Pancreas (tissue), 10 donors: ENCODE results near the gene AASS. TPM values are rescaled to one million over a fixed set of nuclear protein-coding genes. Genes with fewer than 3 reads are reported as not detected.

Experiments used
- ATAC-seq, 4 donors: fragments of 200-7000 bp; cut with Tn5 transposase; one replicate each; pipeline versions ENCODE4 v1.8.0 to v1.9.1; 2020; ENCODE audit warnings: mild to moderate bottlenecking in 4 of 4, moderate library complexity in 4 of 4
- DNase-seq, 6 donors: peaks; one replicate each; pipeline ENCODE4 v3.0.0-alpha.2; 2020
- FAIRE-seq: peaks from 2 replicates; lab custom pipeline; 2012; peaks lifted over from hg19 to GRCh38; lab: Jason Lieb, UNC
- H3K27ac ChIP-seq, 4 donors: fragments of 200-600 bp; sonication (generic); 1 replicate in 3 of 4; 2 replicates in 1 of 4; pipeline versions ENCODE4 v1.5.0 to v1.8.0; 2020
- H3K27me3 ChIP-seq, 4 donors: fragments of 200-600 bp; one replicate each; pipeline ENCODE4 v1.8.0; 2021
- H3K36me3 ChIP-seq, 3 donors: fragments of 200-600 bp; sonication (generic) in 1 of 3; one replicate each; pipeline versions ENCODE4 v1.5.0 to v1.8.0; 2020 to 2021
- H3K4me1 ChIP-seq, 3 donors: fragments of 200-600 bp; one replicate each; pipeline ENCODE4 v1.8.0; 2021
- H3K4me3 ChIP-seq, 4 donors: fragments of 200-600 bp; sonication (generic) in 2 of 4; one replicate each; pipeline versions ENCODE4 v1.5.0 to v1.8.0; 2020 to 2021
- H3K9me3 ChIP-seq, 4 donors: fragments of 200-600 bp; one replicate each; pipeline ENCODE4 v1.8.0; 2021
- WGBS, 2 donors: extraction: QIAGEN DNeasy Blood & Tissue Kit; methylation state at CpG; one replicate each; pipeline ENCODE4 v1.1.7; 2013; 5-methylcytosine and 5-hydroxymethylcytosine counted together
- intact Hi-C, 3 donors: fragments of 100-400 bp; cut with DNase I; formaldehyde crosslinking; loops; one replicate each; pipeline versions ENCODE4 v1.11.1 to v1.14.2; 2022
- polyA plus RNA-seq, 2 donors: library from polyadenylated mRNA; stranded (reverse); fragments of 200-250 nt; gene quantifications; one replicate each; pipeline ENCODE4 v1.2.3, GENCODE V29; 2013
- total RNA-seq, 6 donors: library from RNA; stranded (reverse); fragmentation: NEBNext Ultra II Directional in 4 of 6; extraction: Animal tissue kit (Norgen Biotek cat#: 25700) in 4 of 6; gene quantifications; one replicate each; pipeline versions ENCODE4 v1.2.1 to v1.2.4, GENCODE V29; 2021 to 2023
- TF ChIP-seq, protein P1 (sequence below), 4 donors: fragments of 200-600 bp; sonication (generic) in 3 of 4; IDR thresholded peaks; one replicate each; pipeline versions ENCODE4 v1.5.0 to v1.8.0; 2021; ENCODE audit warnings: antibody characterized with exemption in 4 of 4
- donor health status: healthy with polysubstance abuse.
- donor health status: DM: no; HTN: no; CAD: no; lungs with moderate emphysema.
- donor health status: DM: no; HTN: no; CAD: no.
- donor health status: control.
- donor health status: control.
- donor health status: Bipolar disorder and iron deficiency.
- donor health status: DM: yes; HTN: yes; CAD: no.
- donor health status: DM: no; HTN: no; CAD: no.
- donor health status: DM: no; HTN: no; CAD: no.
- donor health status: DM: yes; HTN: yes; CAD: no.

AASS gene
- total and polyA plus RNA-seq, 8 donors = 5.9 to 16.9 (median 11.2) TPM

DNA sequence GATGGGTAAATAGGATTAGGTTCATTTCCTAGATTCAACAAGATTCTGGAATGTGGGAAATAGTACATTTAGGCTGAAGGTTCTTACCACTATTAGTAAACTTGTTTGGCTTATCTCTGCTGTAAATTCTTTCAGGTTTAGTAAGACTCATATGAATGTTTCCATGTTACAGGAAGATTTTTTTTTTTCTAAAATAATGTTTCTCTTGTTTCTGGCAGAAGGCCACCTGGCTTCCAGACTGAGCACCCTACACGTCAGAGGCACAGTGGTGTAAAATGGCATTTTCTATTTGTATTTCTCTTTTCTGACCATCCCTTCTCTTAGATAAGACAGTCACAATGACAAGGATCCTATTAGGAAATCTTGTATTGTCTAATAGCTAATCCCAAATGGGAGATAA, 22.7 kb upstream of the AASS start:
- H3K27me3 ChIP-seq = no peaks in the 10 kb centered on the region
- H3K4me3 ChIP-seq = no peak overlapping the region
- intact Hi-C loops = no loop called here
- DNase-seq (no peak), FAIRE-seq (no peak), ATAC-seq (peak in 3 of 4 donors; percentile 9 to 64 (median 49))
- 23 to 27% methylated on average over 1 of the region's 1 CpG for WGBS, 2 donors
- H3K27ac ChIP-seq = no peak overlapping the region
- no peaks in the 10 kb centered on the region for H3K4me1 ChIP-seq
- no peaks in the 10 kb centered on the region for H3K9me3 ChIP-seq
- TF ChIP-seq, protein P1, sequence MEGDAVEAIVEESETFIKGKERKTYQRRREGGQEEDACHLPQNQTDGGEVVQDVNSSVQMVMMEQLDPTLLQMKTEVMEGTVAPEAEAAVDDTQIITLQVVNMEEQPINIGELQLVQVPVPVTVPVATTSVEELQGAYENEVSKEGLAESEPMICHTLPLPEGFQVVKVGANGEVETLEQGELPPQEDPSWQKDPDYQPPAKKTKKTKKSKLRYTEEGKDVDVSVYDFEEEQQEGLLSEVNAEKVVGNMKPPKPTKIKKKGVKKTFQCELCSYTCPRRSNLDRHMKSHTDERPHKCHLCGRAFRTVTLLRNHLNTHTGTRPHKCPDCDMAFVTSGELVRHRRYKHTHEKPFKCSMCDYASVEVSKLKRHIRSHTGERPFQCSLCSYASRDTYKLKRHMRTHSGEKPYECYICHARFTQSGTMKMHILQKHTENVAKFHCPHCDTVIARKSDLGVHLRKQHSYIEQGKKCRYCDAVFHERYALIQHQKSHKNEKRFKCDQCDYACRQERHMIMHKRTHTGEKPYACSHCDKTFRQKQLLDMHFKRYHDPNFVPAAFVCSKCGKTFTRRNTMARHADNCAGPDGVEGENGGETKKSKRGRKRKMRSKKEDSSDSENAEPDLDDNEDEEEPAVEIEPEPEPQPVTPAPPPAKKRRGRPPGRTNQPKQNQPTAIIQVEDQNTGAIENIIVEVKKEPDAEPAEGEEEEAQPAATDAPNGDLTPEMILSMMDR (IDR thresholded peaks at IDR 0.05) = no peak
- H3K36me3 ChIP-seq = no peaks in the 10 kb centered on the region

DNA sequence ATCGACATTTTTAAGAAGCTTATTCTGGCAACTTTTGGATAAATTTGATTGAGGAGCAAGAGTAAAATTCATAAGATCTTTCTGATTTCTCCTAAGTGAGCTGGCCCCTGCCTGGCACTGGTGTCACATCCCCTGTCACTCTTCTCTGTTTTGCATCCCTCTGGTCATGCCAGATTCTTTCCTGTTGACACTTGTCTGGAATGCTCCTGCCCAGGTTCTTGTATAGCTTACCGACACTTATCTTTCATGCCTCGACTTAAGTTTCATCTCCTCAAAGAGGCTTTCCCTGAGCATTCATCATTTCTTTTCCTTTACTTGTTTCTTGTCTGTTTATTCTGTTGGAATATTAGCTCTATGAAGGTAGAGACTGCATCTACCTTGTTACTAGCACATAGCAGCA, 22.2 kb upstream of the AASS start:
- TF ChIP-seq, protein P1 (IDR thresholded peaks at IDR 0.05) = no peak
- FAIRE-seq = no peak
- H3K9me3 ChIP-seq = no peaks in the 10 kb centered on the region
- DNase-seq = no peak
- H3K27me3 ChIP-seq = no peaks in the 10 kb centered on the region
- 64 to 66% methylated on average over 3 of the region's 3 CpGs for WGBS, 2 donors
- no peaks in the 10 kb centered on the region for H3K4me1 ChIP-seq
- H3K4me3 ChIP-seq = no peak overlapping the region
- no peak overlapping the region for H3K27ac ChIP-seq
- ATAC-seq = peak in 1 of 4 donors; percentile 27
- intact Hi-C loops = no loop called here
- H3K36me3 ChIP-seq = no peaks in the 10 kb centered on the region

DNA sequence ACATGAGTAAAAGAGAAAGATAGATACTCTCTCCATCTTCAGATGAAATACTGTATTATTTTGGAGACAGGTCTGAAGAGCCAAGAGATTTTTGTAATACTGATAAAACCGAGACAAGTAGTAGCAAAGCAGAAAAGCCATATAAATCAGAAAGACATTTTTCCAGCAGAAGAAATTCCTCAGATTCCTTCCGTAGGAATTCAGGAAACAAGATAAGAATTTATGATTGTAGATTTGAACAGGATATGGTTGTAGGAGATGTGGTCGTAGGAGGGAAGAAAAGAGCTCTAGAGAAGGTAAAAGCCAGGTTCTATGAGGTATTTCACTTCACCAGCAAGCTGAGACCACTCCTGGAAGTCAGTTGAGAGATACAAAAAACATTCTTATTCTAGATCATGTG, 17.6 kb upstream of the AASS start:
- TF ChIP-seq, protein P1 (IDR thresholded peaks at IDR 0.05) = no peak
- no peak for DNase-seq
- no peak overlapping the region for H3K27ac ChIP-seq
- H3K9me3 ChIP-seq = no peaks in the 10 kb centered on the region
- no peaks in the 10 kb centered on the region for H3K4me1 ChIP-seq
- H3K4me3 ChIP-seq = no peak overlapping the region
- 50 to 58% methylated on average over 3 of the region's 3 CpGs for WGBS, 2 donors
- H3K27me3 ChIP-seq = no peaks in the 10 kb centered on the region
- H3K36me3 ChIP-seq = no peaks in the 10 kb centered on the region
- intact Hi-C loops = no loop called here
- no peak for ATAC-seq
- no peak for FAIRE-seq

DNA sequence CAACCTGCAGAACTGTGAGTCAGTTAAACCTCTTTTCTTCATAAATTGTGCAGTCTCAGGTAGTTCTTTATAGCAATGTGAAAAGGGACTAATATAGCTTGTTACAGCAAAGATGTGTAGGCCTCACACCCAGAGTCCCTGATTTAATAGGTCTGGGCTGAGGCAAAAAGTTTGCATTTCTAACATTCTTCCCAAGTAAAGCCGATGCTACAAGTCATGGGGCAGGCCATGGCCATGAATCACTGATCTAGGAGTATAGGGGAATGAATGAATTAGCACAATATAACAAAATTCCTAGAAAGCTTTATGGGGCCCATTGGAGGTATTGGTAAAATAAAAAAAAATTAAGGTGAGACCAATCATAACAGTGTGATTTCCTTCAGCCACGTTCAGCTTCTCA, 11.5 kb upstream of the AASS start:
- Histone ChIP-seq H3K36me3 (no peaks in the 10 kb centered on the region), H3K27ac (no peak overlapping the region), H3K9me3 (no peaks in the 10 kb centered on the region), H3K4me1 (no peaks in the 10 kb centered on the region), H3K27me3 (no peaks in the 10 kb centered on the region), H3K4me3 (no peak overlapping the region)
- TF ChIP-seq, protein P1 (IDR thresholded peaks at IDR 0.05) = no peak
- DNase-seq (no peak), ATAC-seq (no peak), FAIRE-seq (no peak)
- intact Hi-C loops = no loop called here
- 51 to 63% methylated on average over 2 of the region's 2 CpGs for WGBS, 2 donors

DNA sequence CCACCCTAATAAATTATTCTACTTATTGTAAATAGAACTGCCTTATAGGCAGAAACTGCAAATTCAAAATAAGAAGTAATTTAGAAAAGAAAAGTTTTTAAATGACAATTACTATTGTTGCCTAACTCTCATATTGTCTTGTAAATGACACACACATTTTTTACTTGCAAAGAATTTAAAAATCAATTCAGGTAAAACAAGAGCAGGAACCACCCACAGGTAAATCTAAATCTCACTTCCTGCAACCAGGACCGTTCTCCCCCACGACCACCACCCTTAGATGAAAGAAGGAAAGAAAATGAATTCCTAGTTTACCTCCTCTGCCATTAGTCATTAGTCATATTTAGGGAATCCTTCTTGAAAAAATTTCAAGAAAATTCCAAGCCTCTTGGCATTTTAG, 4.8 kb upstream of the AASS start:
- TF ChIP-seq, protein P1 (IDR thresholded peaks at IDR 0.05) = no peak
- ATAC-seq = no peak
- intact Hi-C loops = no loop called here
- Histone ChIP-seq H3K27me3 (no peaks in the 10 kb centered on the region), H3K27ac (no peak overlapping the region), H3K4me3 (no peak overlapping the region), H3K36me3 (no peaks in the 10 kb centered on the region), H3K4me1 (peaks cover 0 to 8% (median 0%) of the 10 kb centered on the region in 3 donors), H3K9me3 (no peaks in the 10 kb centered on the region)
- 46 to 58% methylated on average over 2 of the region's 2 CpGs for WGBS, 2 donors
- no peak for FAIRE-seq
- no peak for DNase-seq
